ENCODE data around the gene PADI3.

GRCh38 chr1:17229379-17229778 is 19.5 kb upstream of the PADI3 start:
- TF ChIP-seq MYBL2 (IDR thresholded peaks at IDR 0.05; ENCODE audit: low read depth) (no peak), MYBL2 (CRISPR knock-in tag; IDR thresholded peaks at IDR 0.05; ENCODE audit: borderline replicate concordance) (no peak), CTCF (IDR thresholded peaks at IDR 0.05 in 2 of 3, conservative IDR thresholded peaks at IDR 0.05 in 1 of 3; ENCODE audit: insufficient read depth in 2 of 3, low read depth in 1 of 3, low read length in 3 of 3) (no peak)
